Measurements from ENCODE around the gene PPIL6. TPM values are rescaled to one million over a fixed set of nuclear protein-coding genes. Genes with fewer than 3 reads are reported as not detected.
A peak's percentile ranks its signal among the peaks of the same experiment; 100 is the strongest.

The PPIL6 gene
- total RNA-seq, 1 experiment from 2014 or later: 0.62 TPM

- no peaks in the 10 kb centered on the region for H3K79me2 ChIP-seq (ENCODE audit: low read length)
- no peak overlapping the region for H3K27ac ChIP-seq (ENCODE audit: low read length)
- no peaks in the 10 kb centered on the region for H3K9me3 ChIP-seq (ENCODE audit: low read length)
- no peaks in the 10 kb centered on the region for H3K36me3 ChIP-seq (ENCODE audit: low read depth, low read length)
- H3K4me2 ChIP-seq (ENCODE audit: low read length): no peak overlapping the region
- no peak overlapping the region for H3K9ac ChIP-seq (ENCODE audit: low read length)
- no peaks in the 10 kb centered on the region for H3K27me3 ChIP-seq (ENCODE audit: low read length)
- ATAC-seq (peak; percentile 49; the same call in 1 of the 2 replicates), DNase-seq (peak; percentile 32)
- POLR2A ChIA-PET (ENCODE audit: unreplicated experiment): no interaction called here
- H3K4me1 ChIP-seq (ENCODE audit: insufficient read depth, low read length): peaks cover 32% of the 10 kb centered on the region
- H4K20me1 ChIP-seq (ENCODE audit: low read length): no peaks in the 10 kb centered on the region
- no peak overlapping the region for H3K4me3 ChIP-seq (ENCODE audit: low read length)
- H3F3A ChIP-seq (ENCODE audit: low read length, unreplicated experiment): no peaks in the 10 kb centered on the region
- TF ChIP-seq EZH2phosphoT487 (IDR thresholded peaks at IDR 0.05; ENCODE audit: borderline replicate concordance, low read length) (no peak), CTCF (conservative IDR thresholded peaks at IDR 0.05; ENCODE audit: low read depth, low read length) (no peak), EZH2 (IDR thresholded peaks at IDR 0.05; ENCODE audit: low read length, unreplicated experiment) (no peak)
- no peaks in the 10 kb centered on the region for H3K9me2 ChIP-seq (replicated peaks; ENCODE audit: low read length)
- H2AFZ ChIP-seq (ENCODE audit: low read length): no peak overlapping the region
- intact Hi-C loops (cut with micrococcal nuclease): no loop called here
- CTCF ChIA-PET: no interaction called here
- BruUV-seq (replicated peaks): no TSS peak
These were observed 97.9 kb downstream of the PPIL6 start for GRCh38 chr6:109342506-109342905.

- ATAC-seq: no peak
- Histone ChIP-seq H4K20me1 (ENCODE audit: low read length) (no peaks in the 10 kb centered on the region), H3K27ac (ENCODE audit: low read length) (no peak overlapping the region), H3K79me2 (ENCODE audit: low read length) (no peaks in the 10 kb centered on the region), H3F3A (ENCODE audit: low read length, unreplicated experiment) (peaks cover 7% of the 10 kb centered on the region), H3K9ac (ENCODE audit: low read length) (no peak overlapping the region), H2AFZ (ENCODE audit: low read length) (no peak overlapping the region), H3K4me3 (ENCODE audit: low read length) (no peak overlapping the region), H3K4me2 (ENCODE audit: low read length) (no peak overlapping the region), H3K4me1 (ENCODE audit: insufficient read depth, low read length) (peaks cover 47% of the 10 kb centered on the region), H3K9me2 (replicated peaks; ENCODE audit: low read length) (no peaks in the 10 kb centered on the region), H3K36me3 (ENCODE audit: low read depth, low read length) (no peaks in the 10 kb centered on the region), H3K27me3 (ENCODE audit: low read length) (no peaks in the 10 kb centered on the region), H3K9me3 (ENCODE audit: low read length) (no peaks in the 10 kb centered on the region)
- BruUV-seq (replicated peaks): no TSS peak
- POLR2A ChIA-PET (ENCODE audit: unreplicated experiment): no interaction called here
- TF ChIP-seq EZH2 (IDR thresholded peaks at IDR 0.05; ENCODE audit: low read length, unreplicated experiment): no peak
- TF ChIP-seq EZH2phosphoT487 (IDR thresholded peaks at IDR 0.05; ENCODE audit: borderline replicate concordance, low read length): no peak
- TF ChIP-seq CTCF (conservative IDR thresholded peaks at IDR 0.05; ENCODE audit: low read depth, low read length): no peak
- intact Hi-C loops (cut with micrococcal nuclease): no loop called here
- CTCF ChIA-PET: no interaction called here
- DNase-seq: no peak
These were observed 99.6 kb downstream of the PPIL6 start for GRCh38 chr6:109340811-109341210.

Other genes starting within 250 kb of the PPIL6 start
- 89.2 and 95.6 TPM in 2 replicates for gene CD164, start 58.2 kb downstream of the PPIL6 start, total RNA-seq (2014; rRNA removed)
- gene SMPD2, start 96 bp upstream of the PPIL6 start, total RNA-seq (2014; rRNA removed): 12.6 and 13.8 TPM in 2 replicates
- 9.1 and 17.9 TPM in 2 replicates for gene MICAL1, start 15.1 kb upstream of the PPIL6 start, total RNA-seq (2014; rRNA removed)
- gene ZBTB24, start 42.6 kb upstream of the PPIL6 start, total RNA-seq (2014; rRNA removed): 4.5 and 6.1 TPM in 2 replicates